K562 (cell line): Measurements from ENCODE around the gene DCN. TPM values are rescaled to one million over a fixed set of nuclear protein-coding genes. Genes with fewer than 3 reads are reported as not detected.

Experiments
- ATAC-seq: fragments of 200-7000 bp; cut with Tn5 transposase; 3 replicates; pipeline ENCODE4 v1.9.1; 2020; ENCODE audit warnings: moderate library complexity
- BruUV-seq: library from RNA; stranded (reverse); fragments of 400-500 nt; replicated peaks from 2 replicates; lab custom pipeline; 2021; lab: Mats Ljungman, UMichigan
- CTCF ChIA-PET: fragments of 300-600 bp; formaldehyde crosslinking; extraction: SDS; loops from one replicate; lab custom pipeline; 2021; ENCODE audit warnings: low intra/inter-chr PET ratio; lab: Yijun Ruan, JAX
- POLR2A ChIA-PET: fragments of 300-600, 350-650 bp; sonication (Branson Sonifier 250); formaldehyde crosslinking; extraction: SDS; loops from one replicate; lab custom pipeline; 2021; ENCODE audit warnings: antibody characterized with exemption, inconsistent platforms; lab: Yijun Ruan, JAX
- DNase-seq, 4 experiments: peaks; one replicate each; pipeline versions ENCODE4 v3.0.0 to v3.0.0-alpha.2; 2011 to 2018; ENCODE audit warnings: low spot score in 3 of 4, mixed read lengths in 3 of 4; ENCODE audit errors: extremely low read depth in 1 of 4
- FAIRE-seq: peaks from 2 replicates; lab custom pipeline; 2011; peaks lifted over from hg19 to GRCh38; lab: Jason Lieb, UNC
- H2AFZ ChIP-seq: 2 replicates; pipeline ENCODE4 v1.6.0; 2011; ENCODE audit warnings: low read depth, low read length, control low read depth, inconsistent platforms
- H3K27ac ChIP-seq: fragments of 200-600 bp; 3 replicates; pipeline ENCODE4 v1.8.0; 2011; ENCODE audit warnings: low read depth, mild to moderate bottlenecking, control low read depth, inconsistent platforms, low read length, moderate library complexity, mixed read lengths; ENCODE audit errors: extremely low read depth
- H3K27me3 ChIP-seq, 2 experiments: fragments of 300-600 bp in 1 of 2; 2 replicates in 1 of 2; 3 replicates in 1 of 2; pipeline versions ENCODE4 v1.6.0 to v1.8.0; 2011; ENCODE audit warnings: inconsistent platforms in 2 of 2, low read length in 2 of 2, mild to moderate bottlenecking in 1 of 2, mixed read lengths in 1 of 2, moderate library complexity in 1 of 2; ENCODE audit not compliant: control insufficient read depth in 2 of 2, insufficient read depth in 2 of 2
- H3K36me3 ChIP-seq: fragments of 300-600 bp; 3 replicates; pipeline ENCODE4 v1.8.0; 2011; ENCODE audit warnings: mild to moderate bottlenecking, low read length, inconsistent platforms; ENCODE audit not compliant: control insufficient read depth, insufficient read depth
- H3K4me1 ChIP-seq, 2 experiments: fragments of 200-600 bp in 1 of 2; replicated peaks in 1 of 2; 2 replicates in 1 of 2; 3 replicates in 1 of 2; pipeline versions ENCODE4 v1.5.1 to v1.8.0; 2011; ENCODE audit warnings: inconsistent platforms in 2 of 2, low read length in 2 of 2, mild to moderate bottlenecking in 1 of 2, mixed read lengths in 1 of 2, moderate library complexity in 1 of 2; ENCODE audit not compliant: control insufficient read depth in 2 of 2, insufficient read depth in 2 of 2
- H3K4me2 ChIP-seq: 2 replicates; pipeline ENCODE4 v1.6.1; 2011; ENCODE audit warnings: low read length, control low read depth, inconsistent platforms, mixed read lengths; ENCODE audit not compliant: insufficient read depth
- H3K4me3 ChIP-seq: fragments of 200-600 bp; sonication (generic), shearing (Covaris generic); 2 replicates; pipeline ENCODE4 v1.5.1; 2016; ENCODE audit warnings: control low read depth, inconsistent platforms
- H3K79me2 ChIP-seq: fragments of 200-600 bp; 3 replicates; pipeline ENCODE4 v1.8.0; 2011; ENCODE audit warnings: low read length, inconsistent platforms; ENCODE audit not compliant: control insufficient read depth, insufficient read depth
- H3K9ac ChIP-seq, 2 experiments: 2 replicates each; pipeline versions ENCODE4 v1.6.0 to v1.6.1; 2011; ENCODE audit warnings: low read depth in 2 of 2, low read length in 2 of 2, control low read depth in 1 of 2, inconsistent platforms in 1 of 2, mild to moderate bottlenecking in 1 of 2, mixed read lengths in 1 of 2; ENCODE audit not compliant: insufficient read depth in 1 of 2
- H3K9me1 ChIP-seq: one replicate; pipeline ENCODE4 v1.6.0; 2011; ENCODE audit warnings: inconsistent platforms, mild to moderate bottlenecking, low read length, moderate library complexity; ENCODE audit not compliant: control insufficient read depth, insufficient read depth
- H3K9me3 ChIP-seq: replicated peaks from 2 replicates; pipeline ENCODE4 v1.5.1; 2011; ENCODE audit warnings: low read depth, low read length, inconsistent platforms; ENCODE audit not compliant: control insufficient read depth, insufficient read depth
- H4K20me1 ChIP-seq: replicated peaks from 2 replicates; pipeline ENCODE4 v1.6.1; 2011; ENCODE audit warnings: low read length, inconsistent platforms, mixed read lengths; ENCODE audit not compliant: control insufficient read depth, insufficient read depth
- CHD2 ChIP-seq: IDR thresholded peaks from 2 replicates; pipeline ENCODE4 v1.6.1; 2011; ENCODE audit warnings: low read depth, low read length
- CSDE1 ChIP-seq, 2 experiments: fragments of 450-650 bp; IDR thresholded peaks; 2 replicates each; pipeline ENCODE4 v1.6.1; 2016; ENCODE audit warnings: mild to moderate bottlenecking in 1 of 2
- MITF ChIP-seq: IDR thresholded peaks from 2 replicates; pipeline ENCODE4 v1.6.1; 2014; ENCODE audit warnings: antibody characterized with exemption
- NFXL1 ChIP-seq: fragments of 450-650 bp; formaldehyde crosslinking; IDR thresholded peaks from 2 replicates; pipeline ENCODE4 v1.4.0; 2021; ENCODE audit warnings: mild to moderate bottlenecking
- POLR3A ChIP-seq: IDR thresholded peaks from 2 replicates; pipeline ENCODE4 v1.6.1; 2011; ENCODE audit warnings: borderline replicate concordance, mild to moderate bottlenecking, moderate library complexity; ENCODE audit not compliant: insufficient read length, insufficient read depth; ENCODE audit errors: extremely low read depth
- RBM34 ChIP-seq: fragments of 200-400 bp; formaldehyde crosslinking; IDR thresholded peaks from 2 replicates; pipeline ENCODE4 v1.6.1; 2018; ENCODE audit warnings: low read length, borderline replicate concordance; ENCODE audit not compliant: insufficient read depth
- RNF2 ChIP-seq: sonication (generic); IDR thresholded peaks from 2 replicates; pipeline ENCODE4 v1.6.1; 2016
- SIRT6 ChIP-seq: IDR thresholded peaks from one replicate; pipeline ENCODE4 v1.6.1; 2012; ENCODE audit warnings: low read depth, mild to moderate bottlenecking, control low read depth, inconsistent platforms, low read length, moderate library complexity
- SRF ChIP-seq, 2 experiments: fragments of 250-450, 450-650 bp in 1 of 2; sonication (Bioruptor Pico) in 1 of 2; sonication (generic) in 1 of 2; formaldehyde crosslinking; IDR thresholded peaks; 2 replicates each; pipeline versions ENCODE4 v1.5.0 to v1.5.1; 2020 to 2022; ENCODE audit warnings: mild to moderate bottlenecking in 1 of 2, missing genetic modification reagents in 1 of 2
- TCFL5 ChIP-seq: fragments of 250-450 bp; sonication (Bioruptor Pico); conservative IDR thresholded peaks from 2 replicates; pipeline ENCODE4 v1.6.1; 2021; ENCODE audit warnings: mild to moderate bottlenecking, moderate library complexity, matching md5 sums
- in situ Hi-C: fragments of 300-500 bp; cut with MboI; formaldehyde crosslinking; loops from 4 replicates; pipeline ENCODE4 v1.15.0; 2018; ENCODE audit warnings: inconsistent platforms, mixed read lengths
- intact Hi-C: fragments of 100-400 bp; cut with micrococcal nuclease; formaldehyde crosslinking; loops from 2 replicates; pipeline ENCODE4 v1.14.2; 2022
- polyA plus RNA-seq, 8 experiments: library from polyadenylated mRNA; depleted of rRNA in 4 of 8; stranded (reverse) in 5 of 8; unstranded in 3 of 8; fragments of >200 nt; fragmentation: Nextera tagmentation in 2 of 8; fragmentation: Illumina TruSeq in 1 of 8; extraction: Ambion mirVana in 2 of 8; extraction: Trizol in 1 of 8; gene quantifications; 2 replicates each; pipeline versions ENCODE4 v1.2.1 to v1.2.3, GENCODE V29; 2011 to 2014; ENCODE audit warnings: inconsistent platforms in 1 of 8, missing spikeins in 1 of 8
- total RNA-seq, 7 experiments: library from RNA; depleted of rRNA in 6 of 7; stranded (reverse); fragments of >200 nt in 6 of 7; fragmentation: Illumina TruSeq in 2 of 7; extraction: Trizol in 2 of 7; gene quantifications; 2 replicates each; pipeline versions ENCODE4 v1.2.1 to v1.2.3, GENCODE V29; 2011 to 2021; ENCODE audit warnings: low replicate concordance in 1 of 7
- TF ChIP-seq, protein P1 (sequence below): sonication (generic); formaldehyde crosslinking; IDR thresholded peaks from 2 replicates; pipeline ENCODE4 v1.8.0; 2022; ENCODE audit warnings: mild to moderate bottlenecking, missing genetic modification reagents
- TF ChIP-seq, protein P2 (sequence below): fragments of 250-450 bp; sonication (Bioruptor Pico); IDR thresholded peaks from 2 replicates; pipeline ENCODE4 v1.8.0; 2021; ENCODE audit warnings: moderate library complexity, mild to moderate bottlenecking, inconsistent platforms

DCN gene
- total and polyA plus RNA-seq, 9 of the 15 experiments (the other 6 are each of a cell fraction or from before 2014, with no cell fraction given): 0.08 to 2.4 (median 0.31) TPM; not detected in 1

DNA sequence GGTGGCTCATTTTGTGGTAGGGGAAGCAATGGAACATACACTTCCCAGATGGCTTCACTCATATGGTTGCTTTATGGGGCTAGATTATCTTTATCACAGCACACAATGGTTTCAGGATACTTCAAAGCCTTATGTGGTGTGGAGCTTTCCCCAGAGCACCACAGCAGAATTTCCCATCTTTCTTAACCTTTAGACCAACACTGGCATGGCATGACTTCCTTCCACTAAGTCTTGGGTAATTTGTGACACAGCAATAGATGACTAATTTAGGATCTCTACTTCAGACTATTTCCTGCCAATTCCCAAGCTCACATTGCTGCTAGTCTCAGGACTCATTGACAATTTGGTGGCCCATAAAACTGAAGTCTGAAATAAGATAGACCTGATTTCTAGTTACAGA is 36.9 kb upstream of the DCN start:
- H3K4me1 ChIP-seq: no peaks in the 10 kb centered on the region
- TF ChIP-seq MITF (no peak), CHD2 (no peak), POLR3A (no peak), SIRT6 (no peak), NFXL1 (CRISPR knock-in tag) (no peak), TCFL5 (CRISPR knock-in tag) (no peak), CSDE1 (IDR thresholded peaks at IDR 0.05) (no peak), SRF (CRISPR knock-in tag; IDR thresholded peaks at IDR 0.05) (no peak), RNF2 (no peak), RBM34 (no peak)
- TF ChIP-seq, protein P1, sequence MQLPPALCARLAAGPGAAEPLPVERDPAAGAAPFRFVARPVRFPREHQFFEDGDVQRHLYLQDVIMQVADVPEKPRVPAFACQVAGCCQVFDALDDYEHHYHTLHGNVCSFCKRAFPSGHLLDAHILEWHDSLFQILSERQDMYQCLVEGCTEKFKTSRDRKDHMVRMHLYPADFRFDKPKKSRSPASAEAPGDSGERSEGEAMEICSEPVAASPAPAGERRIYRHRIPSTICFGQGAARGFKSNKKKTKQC (CRISPR knock-in tag): no peak
- TF ChIP-seq, protein P2, sequence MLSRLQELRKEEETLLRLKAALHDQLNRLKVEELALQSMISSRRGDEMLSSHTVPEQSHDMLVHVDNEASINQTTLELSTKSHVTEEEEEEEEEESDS: no peak
- TF ChIP-seq, all 486 proteins: peak for 0
- ATAC-seq: no peak
- Histone ChIP-seq H3K9ac (no peak overlapping the region), H3K9me3 (no peaks in the 10 kb centered on the region), H3K4me2 (no peak overlapping the region), H3K27ac (no peak overlapping the region), H3K9me1 (no peaks in the 10 kb centered on the region), H2AFZ (no peak overlapping the region), H4K20me1 (no peaks in the 10 kb centered on the region), H3K4me3 (no peak overlapping the region), H3K79me2 (no peaks in the 10 kb centered on the region), H3K27me3 (no peaks in the 10 kb centered on the region), H3K36me3 (no peaks in the 10 kb centered on the region)
- no peak for FAIRE-seq
- intact Hi-C loops (no loop called here), in situ Hi-C loops (no loop called here)
- CTCF ChIA-PET: no interaction called here
- POLR2A ChIA-PET: no interaction called here
- DNase-seq: no peak
- BruUV-seq: no TSS peak
